HCT116 (cell line): ENCODE results near the gene TIGAR. TPM values are rescaled to one million over a fixed set of nuclear protein-coding genes. Genes with fewer than 3 reads are reported as not detected.

ENCODE experiments used
- ATAC-seq: fragments of 200-7000 bp; cut with Tn5 transposase; 2 replicates; pipeline ENCODE4 v1.9.1; 2020; ENCODE audit warnings: mild to moderate bottlenecking, moderate library complexity
- BruUV-seq: library from RNA; stranded (reverse); fragments of 400-500 nt; replicated peaks from 2 replicates; lab custom pipeline; 2021; lab: Mats Ljungman, UMichigan
- CTCF ChIA-PET: fragments of 300-600 bp; sonication (Branson Sonifier 250); formaldehyde crosslinking; loops from one replicate; lab custom pipeline; 2021; ENCODE audit warnings: antibody characterized with exemption; lab: Charles Lee
- POLR2A ChIA-PET: fragments of 300-600, 350-600 bp; sonication (Branson Sonifier 250); formaldehyde crosslinking; loops from one replicate; lab custom pipeline; 2021; ENCODE audit warnings: antibody characterized with exemption; lab: Charles Lee
- RAD21 ChIA-PET, 2 experiments: fragments of 300-600 bp; sonication (Branson Sonifier 250); formaldehyde crosslinking; loops; one replicate each; lab custom pipeline; 2023; ENCODE audit warnings: low total read pairs in 2 of 2; ENCODE audit not compliant: uncharacterized antibody in 2 of 2, unreplicated experiment in 2 of 2, low non-redundant PET in 1 of 2; lab: Charles Lee
- DNase-seq: peaks from one replicate; pipeline ENCODE4 v3.0.0-alpha.2; 2010; ENCODE audit warnings: low read depth, low spot score
- H2AFZ ChIP-seq: fragments of 200-600 bp; shearing (Covaris generic), sonication (generic); 2 replicates; pipeline ENCODE4 v1.6.1; 2017; ENCODE audit warnings: low read depth, mixed run types, mixed read lengths, antibody characterized with exemption, low read length; ENCODE audit not compliant: poor library complexity, severe bottlenecking
- H3K27ac ChIP-seq: 2 replicates; pipeline ENCODE4 v1.5.1; 2012; ENCODE audit warnings: low read depth, low read length
- H3K27me3 ChIP-seq: fragments of 200-600 bp; sonication (generic); 2 replicates; pipeline ENCODE4 v1.6.1; 2016; ENCODE audit warnings: mixed run types, low read length, mixed read lengths; ENCODE audit not compliant: insufficient read depth
- H3K36me3 ChIP-seq, 2 experiments: fragments of 200-500 bp in 1 of 2; fragments of 200-600 bp in 1 of 2; sonication (Bioruptor generic) in 1 of 2; sonication (generic) in 1 of 2; 2 replicates each; pipeline versions ENCODE4 v1.5.1 to v1.6.1; 2014 to 2016; ENCODE audit warnings: low read length in 2 of 2, inconsistent platforms in 1 of 2, mixed read lengths in 1 of 2, mixed run types in 1 of 2; ENCODE audit not compliant: insufficient read depth in 2 of 2, control insufficient read depth in 1 of 2
- H3K4me1 ChIP-seq, 2 experiments: fragments of 200-600 bp in 1 of 2; sonication (generic) in 1 of 2; 2 replicates each; pipeline versions ENCODE4 v1.5.1 to v1.6.1; 2012 to 2017; ENCODE audit warnings: low read length in 2 of 2, inconsistent platforms in 1 of 2, mild to moderate bottlenecking in 1 of 2, mixed read lengths in 1 of 2, mixed run types in 1 of 2, moderate library complexity in 1 of 2; ENCODE audit not compliant: insufficient read depth in 2 of 2, control insufficient read depth in 1 of 2
- H3K4me2 ChIP-seq: fragments of 200-600 bp; sonication (generic); 2 replicates; pipeline ENCODE4 v1.6.1; 2017; ENCODE audit warnings: mixed run types, low read length, mixed read lengths
- H3K4me3 ChIP-seq, 2 experiments: fragments of 200-600 bp in 1 of 2; sonication (generic) in 1 of 2; replicated peaks in 1 of 2; 2 replicates each; pipeline ENCODE4 v1.5.1; 2011 to 2016; ENCODE audit warnings: low read length in 2 of 2, control low read depth in 1 of 2, low read depth in 1 of 2, mild to moderate bottlenecking in 1 of 2, mixed read lengths in 1 of 2, mixed run types in 1 of 2
- H3K79me2 ChIP-seq: fragments of 200-600 bp; sonication (generic); 2 replicates; pipeline ENCODE4 v1.6.1; 2017; ENCODE audit warnings: mild to moderate bottlenecking, mixed run types, low read length, moderate library complexity, mixed read lengths; ENCODE audit not compliant: insufficient read depth
- H3K9ac ChIP-seq: fragments of 200-600 bp; sonication (generic); 2 replicates; pipeline ENCODE4 v1.6.1; 2016; ENCODE audit warnings: low read length, mixed read lengths
- H3K9me2 ChIP-seq: fragments of 200-600 bp; sonication (generic), shearing (Covaris generic); 2 replicates; pipeline ENCODE4 v1.6.1; 2017; ENCODE audit warnings: mixed run types, mild to moderate bottlenecking, moderate library complexity; ENCODE audit not compliant: insufficient read depth
- H3K9me3 ChIP-seq, 2 experiments: fragments of 200-500 bp in 1 of 2; fragments of 200-600 bp in 1 of 2; sonication (Bioruptor generic) in 1 of 2; sonication (generic) in 1 of 2; 2 replicates each; pipeline ENCODE4 v1.6.1; 2014 to 2017; ENCODE audit warnings: low read length in 2 of 2, mixed read lengths in 2 of 2, inconsistent platforms in 1 of 2, low read depth in 1 of 2, mild to moderate bottlenecking in 1 of 2, mixed run types in 1 of 2, moderate library complexity in 1 of 2; ENCODE audit not compliant: control insufficient read depth in 1 of 2, insufficient read depth in 1 of 2
- H4K20me1 ChIP-seq: fragments of 200-600 bp; sonication (generic), shearing (Covaris generic); 2 replicates; pipeline ENCODE4 v1.6.1; 2017; ENCODE audit warnings: mixed run types, mild to moderate bottlenecking, moderate library complexity; ENCODE audit not compliant: insufficient read depth
- ATF3 ChIP-seq: IDR thresholded peaks from 2 replicates; pipeline ENCODE4 v1.6.1; 2012
- CBX3 ChIP-seq: IDR thresholded peaks from 2 replicates; pipeline ENCODE4 v1.6.1; 2012; ENCODE audit warnings: low read depth
- CEBPB ChIP-seq: IDR thresholded peaks from 2 replicates; pipeline ENCODE4 v1.6.1; 2012; ENCODE audit warnings: low read depth
- EGR1 ChIP-seq: IDR thresholded peaks from 2 replicates; pipeline ENCODE4 v1.6.1; 2012; ENCODE audit warnings: low read depth
- ELF1 ChIP-seq: IDR thresholded peaks from 2 replicates; pipeline ENCODE4 v1.6.1; 2012; ENCODE audit warnings: low read depth, borderline replicate concordance
- EZH2 ChIP-seq: fragments of 200-600 bp; sonication (generic); IDR thresholded peaks from 2 replicates; pipeline ENCODE4 v1.6.1; 2017; ENCODE audit warnings: antibody characterized with exemption, mixed run types
- EZH2phosphoT487 ChIP-seq: fragments of 200-600 bp; IDR thresholded peaks from 2 replicates; pipeline ENCODE4 v1.6.1; 2018; ENCODE audit warnings: antibody characterized with exemption, borderline replicate concordance
- FOSL1 ChIP-seq: IDR thresholded peaks from 2 replicates; pipeline ENCODE4 v1.6.1; 2012; ENCODE audit warnings: low read depth
- POLR2A ChIP-seq: IDR thresholded peaks from 2 replicates; pipeline ENCODE4 v1.7.0; 2011; ENCODE audit warnings: borderline replicate concordance; ENCODE audit not compliant: insufficient read depth, insufficient read length; ENCODE audit errors: extremely low read depth
- POLR2AphosphoS5 ChIP-seq: IDR thresholded peaks from 2 replicates; pipeline ENCODE4 v1.6.1; 2011; ENCODE audit warnings: mild to moderate bottlenecking, low read depth, low read length, moderate library complexity
- REST ChIP-seq: IDR thresholded peaks from 2 replicates; pipeline ENCODE4 v1.6.1; 2012; ENCODE audit warnings: low read depth
- SIN3A ChIP-seq: IDR thresholded peaks from 2 replicates; pipeline ENCODE4 v1.6.1; 2012; ENCODE audit warnings: low read depth
- SP1 ChIP-seq: IDR thresholded peaks from 2 replicates; pipeline ENCODE4 v1.6.1; 2012; ENCODE audit warnings: low read depth
- SRF ChIP-seq: IDR thresholded peaks from 2 replicates; pipeline ENCODE4 v1.6.1; 2012; ENCODE audit warnings: low read depth
- TCF7L2 ChIP-seq: IDR thresholded peaks from 2 replicates; pipeline ENCODE4 v1.7.0; 2011; ENCODE audit warnings: borderline replicate concordance, inconsistent platforms; ENCODE audit not compliant: insufficient read depth, insufficient read length; ENCODE audit errors: extremely low read depth
- YY1 ChIP-seq: IDR thresholded peaks from 2 replicates; pipeline ENCODE4 v1.6.1; 2011; ENCODE audit warnings: low read length, low read depth, moderate library complexity, mild to moderate bottlenecking; ENCODE audit not compliant: insufficient replicate concordance; ENCODE audit errors: extremely low read depth
- ZNF274 ChIP-seq: fragments of 200-500 bp; sonication (Bioruptor generic); IDR thresholded peaks from 2 replicates; pipeline ENCODE4 v1.6.1; 2014; ENCODE audit warnings: mild to moderate bottlenecking, low read depth, low read length, inconsistent platforms
- intact Hi-C: fragments of 100-400 bp; cut with micrococcal nuclease; formaldehyde crosslinking; loops from 2 replicates; pipeline ENCODE4 v1.10.0; 2022
- total RNA-seq: library from RNA; stranded (reverse); gene quantifications from one replicate; pipeline ENCODE4 v1.2.1, GENCODE V29; 2021; ENCODE audit not compliant: unreplicated experiment
- TF ChIP-seq, protein P1 (sequence below): IDR thresholded peaks from 2 replicates; pipeline ENCODE4 v1.6.1; 2011; ENCODE audit warnings: mild to moderate bottlenecking, low read length, moderate library complexity; ENCODE audit not compliant: insufficient replicate concordance; ENCODE audit errors: extremely low read depth
- TF ChIP-seq, protein P2 (sequence below): IDR thresholded peaks from 2 replicates; pipeline ENCODE4 v1.6.1; 2012

TIGAR gene
- total RNA-seq, 1 experiment from 2014 or later, result 13.7 TPM

GRCh38 chr12:4379405-4379804, 58.4 kb downstream of the TIGAR start, which contains the start of gene FGF23 (continued):
- TF ChIP-seq, protein P1, sequence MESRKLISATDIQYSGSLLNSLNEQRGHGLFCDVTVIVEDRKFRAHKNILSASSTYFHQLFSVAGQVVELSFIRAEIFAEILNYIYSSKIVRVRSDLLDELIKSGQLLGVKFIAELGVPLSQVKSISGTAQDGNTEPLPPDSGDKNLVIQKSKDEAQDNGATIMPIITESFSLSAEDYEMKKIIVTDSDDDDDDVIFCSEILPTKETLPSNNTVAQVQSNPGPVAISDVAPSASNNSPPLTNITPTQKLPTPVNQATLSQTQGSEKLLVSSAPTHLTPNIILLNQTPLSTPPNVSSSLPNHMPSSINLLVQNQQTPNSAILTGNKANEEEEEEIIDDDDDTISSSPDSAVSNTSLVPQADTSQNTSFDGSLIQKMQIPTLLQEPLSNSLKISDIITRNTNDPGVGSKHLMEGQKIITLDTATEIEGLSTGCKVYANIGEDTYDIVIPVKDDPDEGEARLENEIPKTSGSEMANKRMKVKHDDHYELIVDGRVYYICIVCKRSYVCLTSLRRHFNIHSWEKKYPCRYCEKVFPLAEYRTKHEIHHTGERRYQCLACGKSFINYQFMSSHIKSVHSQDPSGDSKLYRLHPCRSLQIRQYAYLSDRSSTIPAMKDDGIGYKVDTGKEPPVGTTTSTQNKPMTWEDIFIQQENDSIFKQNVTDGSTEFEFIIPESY, result no peak
- TF ChIP-seq POLR2AphosphoS5 (no peak), EZH2 (no peak), ZNF274 (no peak)
- TF ChIP-seq, all 23 proteins: peak for 0

DNA sequence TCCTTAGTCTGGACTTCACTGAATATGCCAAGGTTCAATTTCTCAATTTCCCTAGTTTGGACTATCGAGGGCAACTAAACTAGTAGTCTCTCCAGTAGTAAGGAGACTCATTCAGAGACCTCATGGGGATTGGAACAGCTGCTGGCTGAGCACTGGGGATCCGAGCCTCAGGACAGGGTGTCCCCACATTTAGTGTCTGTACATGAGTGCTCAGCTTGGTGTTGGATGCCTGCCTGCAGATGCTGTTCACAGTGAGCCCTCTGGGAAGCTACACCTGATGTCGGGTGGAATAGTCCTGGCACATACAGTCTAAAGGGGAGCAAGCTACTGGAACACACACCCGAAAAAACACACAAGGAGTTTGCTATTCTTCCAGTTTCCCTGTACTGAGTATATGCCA, 59.3 kb downstream of the TIGAR start:
- Histone ChIP-seq H3K9me2 (no peaks in the 10 kb centered on the region), H3K4me2 (no peak overlapping the region), H3K27ac (no peak overlapping the region), H3K4me3 (no peak overlapping the region), H4K20me1 (no peaks in the 10 kb centered on the region), H3K4me1 (no peaks in the 10 kb centered on the region; a peak in 1 of 4 replicates), H3K79me2 (no peaks in the 10 kb centered on the region), H3K9me3 (no peaks in the 10 kb centered on the region), H2AFZ (no peak overlapping the region), H3K36me3 (no peaks in the 10 kb centered on the region), H3K27me3 (peaks cover 62% of the 10 kb centered on the region), H3K9ac (no peak overlapping the region)
- DNase-seq (no peak), ATAC-seq (no peak)
- POLR2A ChIA-PET, result no interaction called here
- CTCF ChIA-PET, result no interaction called here
- BruUV-seq, result no TSS peak
- RAD21 ChIA-PET, result no interaction called here
- intact Hi-C loops, result no loop called here
- TF ChIP-seq, protein P1, result no peak
- no peak for TF ChIP-seq REST
- no peak for TF ChIP-seq ZNF274
- TF ChIP-seq POLR2A, result no peak
- TF ChIP-seq SRF, result no peak
- no peak for TF ChIP-seq SP1
- TF ChIP-seq SIN3A, result no peak
- TF ChIP-seq, protein P2, sequence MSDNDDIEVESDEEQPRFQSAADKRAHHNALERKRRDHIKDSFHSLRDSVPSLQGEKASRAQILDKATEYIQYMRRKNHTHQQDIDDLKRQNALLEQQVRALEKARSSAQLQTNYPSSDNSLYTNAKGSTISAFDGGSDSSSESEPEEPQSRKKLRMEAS, result no peak
- TF ChIP-seq YY1, result no peak
- TF ChIP-seq EZH2phosphoT487, result no peak
- no peak for TF ChIP-seq ELF1
- TF ChIP-seq EZH2, result no peak
- TF ChIP-seq TCF7L2, result no peak
- TF ChIP-seq ATF3, result no peak
- no peak for TF ChIP-seq CEBPB
- no peak for TF ChIP-seq FOSL1
- TF ChIP-seq CBX3, result no peak
- TF ChIP-seq EGR1, result no peak
